ENCODE measurements around the gene CPN2.

CPN2 gene

DNA sequence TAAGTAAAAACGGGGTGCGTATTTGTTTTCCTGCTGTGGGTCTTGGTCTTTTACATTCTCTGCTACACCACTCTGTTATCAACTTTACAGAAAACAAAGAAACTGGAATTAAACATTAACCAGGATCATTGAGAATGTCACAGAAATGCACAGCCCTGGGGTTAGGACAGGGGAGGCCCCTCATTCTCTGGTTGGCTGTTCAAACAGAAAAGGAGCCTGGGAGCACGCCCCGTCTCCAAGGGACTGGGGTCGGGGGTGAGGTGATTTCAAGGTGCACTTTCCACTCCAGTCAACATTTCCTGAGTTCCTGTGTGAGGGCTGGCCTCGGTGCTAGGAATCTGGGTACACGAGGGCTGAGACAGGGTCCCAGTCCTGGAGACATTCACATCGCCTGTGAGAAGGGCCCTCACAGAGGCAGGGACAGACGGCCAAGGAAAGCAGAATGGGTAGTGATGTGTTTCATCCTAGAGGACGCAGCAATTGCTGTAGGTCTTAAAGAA is 30.3 kb downstream of the CPN2 start:
- Histone ChIP-seq H3K27me3 (ENCODE audit: low read length) (no peaks in the 10 kb centered on the region), H3K36me3 (ENCODE audit: low read length) (no peaks in the 10 kb centered on the region), H3K79me2 (ENCODE audit: insufficient read depth, low read length) (no peaks in the 10 kb centered on the region), H3K4me2 (ENCODE audit: low read depth, low read length, poor library complexity, severe bottlenecking) (no peak overlapping the region), H3K9ac (ENCODE audit: low read length) (no peak overlapping the region), H3K27ac (ENCODE audit: low read depth, low read length) (no peak overlapping the region), H2AFZ (ENCODE audit: low read depth, low read length, severe bottlenecking) (no peak overlapping the region), H3K9me2 (replicated peaks; ENCODE audit: insufficient read depth, low read length) (no peaks in the 10 kb centered on the region), H3K9me3 (ENCODE audit: insufficient read depth, low read length) (peaks cover 7% of the 10 kb centered on the region), H4K20me1 (ENCODE audit: low read depth, low read length) (no peaks in the 10 kb centered on the region), H3F3A (ENCODE audit: insufficient read depth) (peaks cover 8% of the 10 kb centered on the region; the same call in 1 of the 2 replicates), H3K4me3 (ENCODE audit: insufficient read depth, low read length, poor library complexity, severe bottlenecking) (no peak overlapping the region)
- TF ChIP-seq, protein P1, sequence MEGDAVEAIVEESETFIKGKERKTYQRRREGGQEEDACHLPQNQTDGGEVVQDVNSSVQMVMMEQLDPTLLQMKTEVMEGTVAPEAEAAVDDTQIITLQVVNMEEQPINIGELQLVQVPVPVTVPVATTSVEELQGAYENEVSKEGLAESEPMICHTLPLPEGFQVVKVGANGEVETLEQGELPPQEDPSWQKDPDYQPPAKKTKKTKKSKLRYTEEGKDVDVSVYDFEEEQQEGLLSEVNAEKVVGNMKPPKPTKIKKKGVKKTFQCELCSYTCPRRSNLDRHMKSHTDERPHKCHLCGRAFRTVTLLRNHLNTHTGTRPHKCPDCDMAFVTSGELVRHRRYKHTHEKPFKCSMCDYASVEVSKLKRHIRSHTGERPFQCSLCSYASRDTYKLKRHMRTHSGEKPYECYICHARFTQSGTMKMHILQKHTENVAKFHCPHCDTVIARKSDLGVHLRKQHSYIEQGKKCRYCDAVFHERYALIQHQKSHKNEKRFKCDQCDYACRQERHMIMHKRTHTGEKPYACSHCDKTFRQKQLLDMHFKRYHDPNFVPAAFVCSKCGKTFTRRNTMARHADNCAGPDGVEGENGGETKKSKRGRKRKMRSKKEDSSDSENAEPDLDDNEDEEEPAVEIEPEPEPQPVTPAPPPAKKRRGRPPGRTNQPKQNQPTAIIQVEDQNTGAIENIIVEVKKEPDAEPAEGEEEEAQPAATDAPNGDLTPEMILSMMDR (IDR thresholded peaks at IDR 0.05; ENCODE audit: insufficient read depth, low read length, poor library complexity, severe bottlenecking) = no peak
- TF ChIP-seq EZH2phosphoT487 (conservative IDR thresholded peaks at IDR 0.05; ENCODE audit: low read length) = no peak

DNA sequence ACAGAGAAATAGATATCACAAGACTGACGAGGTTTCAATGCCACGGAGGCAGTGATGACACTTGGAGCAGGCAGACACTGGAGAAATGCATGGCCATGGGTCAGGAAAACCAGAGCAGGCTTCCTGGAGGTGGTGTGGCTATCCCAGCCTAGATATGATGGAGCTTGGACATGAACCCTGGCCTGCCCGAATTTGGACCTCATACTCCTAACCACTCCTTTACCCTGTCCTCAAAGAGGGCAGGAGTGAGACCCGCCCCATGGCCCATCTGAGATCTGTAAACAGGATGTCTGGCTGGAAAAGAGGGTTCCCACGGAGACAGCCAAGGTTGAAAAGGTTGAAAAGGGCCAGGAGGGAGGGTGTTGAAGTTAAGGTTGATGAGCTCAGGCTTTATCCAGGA is 31.0 kb downstream of the CPN2 start:
- Histone ChIP-seq H3K4me2 (ENCODE audit: low read depth, low read length, poor library complexity, severe bottlenecking) (no peak overlapping the region), H3K79me2 (ENCODE audit: insufficient read depth, low read length) (no peaks in the 10 kb centered on the region), H3K9me3 (ENCODE audit: insufficient read depth, low read length) (peaks cover 5% of the 10 kb centered on the region), H3K27me3 (ENCODE audit: low read length) (no peaks in the 10 kb centered on the region), H3F3A (ENCODE audit: insufficient read depth) (peaks cover 4% of the 10 kb centered on the region; the same call in 1 of the 2 replicates), H3K27ac (ENCODE audit: low read depth, low read length) (no peak overlapping the region), H3K4me3 (ENCODE audit: insufficient read depth, low read length, poor library complexity, severe bottlenecking) (no peak overlapping the region), H3K36me3 (ENCODE audit: low read length) (no peaks in the 10 kb centered on the region), H3K9me2 (replicated peaks; ENCODE audit: insufficient read depth, low read length) (no peaks in the 10 kb centered on the region), H2AFZ (ENCODE audit: low read depth, low read length, severe bottlenecking) (no peak overlapping the region), H4K20me1 (ENCODE audit: low read depth, low read length) (no peaks in the 10 kb centered on the region), H3K9ac (ENCODE audit: low read length) (no peak overlapping the region)
- no peak for TF ChIP-seq EZH2phosphoT487 (conservative IDR thresholded peaks at IDR 0.05; ENCODE audit: low read length)
- TF ChIP-seq, protein P1 (IDR thresholded peaks at IDR 0.05; ENCODE audit: insufficient read depth, low read length, poor library complexity, severe bottlenecking) = no peak

DNA sequence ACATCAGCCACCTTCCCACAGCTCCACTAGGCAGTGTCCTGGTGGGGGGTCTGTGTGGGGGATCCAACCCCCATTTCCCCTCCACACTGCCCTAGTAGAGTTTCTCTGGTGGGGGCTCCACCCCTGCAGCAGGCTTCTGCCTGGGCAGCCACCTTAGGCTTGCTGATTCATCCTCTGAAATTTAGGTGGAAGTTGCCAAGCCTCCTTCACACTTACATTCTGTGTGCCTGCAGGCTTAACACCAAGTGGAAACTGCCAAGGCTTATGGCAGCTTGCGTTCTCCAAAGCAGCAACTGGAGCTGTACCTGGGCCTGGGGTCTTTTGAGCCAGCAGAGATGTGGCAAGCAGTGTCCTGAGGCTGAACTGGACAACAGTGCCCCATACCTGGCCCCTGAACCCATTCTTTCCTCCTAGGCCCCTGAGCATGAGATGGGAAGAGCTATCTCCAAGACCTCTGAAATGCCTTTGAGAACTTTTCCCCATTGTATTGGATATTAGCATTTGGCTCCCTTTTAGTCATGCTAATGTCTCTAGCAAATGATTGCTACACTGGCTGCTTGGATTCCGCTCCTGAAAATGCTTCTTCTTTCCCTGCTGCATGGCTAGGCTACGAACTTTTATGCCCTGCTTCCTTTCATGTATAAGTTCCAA is 32.5 kb downstream of the CPN2 start:
- Histone ChIP-seq H3F3A (ENCODE audit: insufficient read depth) (no peaks in the 10 kb centered on the region), H4K20me1 (ENCODE audit: low read depth, low read length) (no peaks in the 10 kb centered on the region), H3K79me2 (ENCODE audit: insufficient read depth, low read length) (no peaks in the 10 kb centered on the region), H2AFZ (ENCODE audit: low read depth, low read length, severe bottlenecking) (no peak overlapping the region), H3K9me3 (ENCODE audit: insufficient read depth, low read length) (no peaks in the 10 kb centered on the region), H3K9ac (ENCODE audit: low read length) (no peak overlapping the region), H3K27ac (ENCODE audit: low read depth, low read length) (no peak overlapping the region), H3K9me2 (replicated peaks; ENCODE audit: insufficient read depth, low read length) (no peaks in the 10 kb centered on the region), H3K4me2 (ENCODE audit: low read depth, low read length, poor library complexity, severe bottlenecking) (no peak overlapping the region), H3K4me3 (ENCODE audit: insufficient read depth, low read length, poor library complexity, severe bottlenecking) (no peak overlapping the region), H3K36me3 (ENCODE audit: low read length) (no peaks in the 10 kb centered on the region), H3K27me3 (ENCODE audit: low read length) (no peaks in the 10 kb centered on the region)
- TF ChIP-seq, protein P1 (IDR thresholded peaks at IDR 0.05; ENCODE audit: insufficient read depth, low read length, poor library complexity, severe bottlenecking) = no peak
- TF ChIP-seq EZH2phosphoT487 (conservative IDR thresholded peaks at IDR 0.05; ENCODE audit: low read length) = no peak
